SJCRH30 (cell line): ENCODE results near the gene PPP1R1C. TPM values are rescaled to one million over a fixed set of nuclear protein-coding genes. Genes with fewer than 3 reads are reported as not detected.

ENCODE experiments used
- DNase-seq, 2 experiments: peaks; one replicate each; pipeline ENCODE4 v3.0.0-alpha.2; 2015 to 2020
- H3K27ac ChIP-seq: fragments of 250-450 bp; sonication (Bioruptor Pico); 2 replicates; pipeline ENCODE4 v1.5.1; 2020; ENCODE audit warnings: mild to moderate bottlenecking, moderate library complexity
- H3K27me3 ChIP-seq: fragments of 250-450 bp; sonication (Bioruptor Pico); 2 replicates; pipeline ENCODE4 v1.5.1; 2020; ENCODE audit warnings: mild to moderate bottlenecking, moderate library complexity
- H3K36me3 ChIP-seq: fragments of 250-450 bp; sonication (Bioruptor Pico); 2 replicates; pipeline ENCODE4 v1.5.1; 2020; ENCODE audit warnings: mild to moderate bottlenecking, moderate library complexity
- H3K4me1 ChIP-seq: fragments of 250-450 bp; sonication (Bioruptor Pico); 2 replicates; pipeline ENCODE4 v1.5.1; 2020; ENCODE audit warnings: mild to moderate bottlenecking, moderate library complexity
- H3K4me3 ChIP-seq: fragments of 250-450 bp; sonication (Bioruptor Pico); 2 replicates; pipeline ENCODE4 v1.5.1; 2020; ENCODE audit warnings: mild to moderate bottlenecking, moderate library complexity
- H3K9me3 ChIP-seq: fragments of 250-450 bp; sonication (Bioruptor Pico); replicated peaks from 2 replicates; pipeline ENCODE4 v1.5.1; 2020; ENCODE audit warnings: mild to moderate bottlenecking, moderate library complexity
- total RNA-seq: library from RNA; depleted of rRNA; stranded (reverse); fragments of >200 nt; shearing (Covaris generic); gene quantifications from 2 replicates; pipeline ENCODE4 v1.2.3, GENCODE V29; 2014

PPP1R1C gene
- total RNA-seq, 1 experiment from 2014 or later: not detected

DNA sequence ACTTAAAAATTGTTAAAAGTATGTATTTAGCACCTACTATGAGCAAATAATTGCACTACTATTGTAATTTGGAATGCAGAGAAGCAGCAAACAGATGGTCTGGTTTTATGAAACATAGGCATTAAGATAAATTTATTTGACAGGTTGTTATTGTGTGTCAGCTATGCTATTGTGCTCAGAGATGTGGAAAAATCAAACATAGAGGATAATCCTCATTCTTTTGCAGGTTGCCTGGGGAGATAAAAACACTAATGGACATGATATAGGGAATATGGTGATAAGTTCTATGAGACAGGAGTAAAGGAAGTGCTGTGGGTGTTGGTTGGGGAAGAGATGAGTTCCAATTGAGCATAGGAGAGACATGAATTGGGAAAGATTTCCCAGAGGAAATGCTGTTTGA is 71.3 kb downstream of the PPP1R1C start:
- no peaks in the 10 kb centered on the region for H3K27me3 ChIP-seq
- H3K9me3 ChIP-seq: no peaks in the 10 kb centered on the region
- no peak overlapping the region for H3K4me3 ChIP-seq

DNA sequence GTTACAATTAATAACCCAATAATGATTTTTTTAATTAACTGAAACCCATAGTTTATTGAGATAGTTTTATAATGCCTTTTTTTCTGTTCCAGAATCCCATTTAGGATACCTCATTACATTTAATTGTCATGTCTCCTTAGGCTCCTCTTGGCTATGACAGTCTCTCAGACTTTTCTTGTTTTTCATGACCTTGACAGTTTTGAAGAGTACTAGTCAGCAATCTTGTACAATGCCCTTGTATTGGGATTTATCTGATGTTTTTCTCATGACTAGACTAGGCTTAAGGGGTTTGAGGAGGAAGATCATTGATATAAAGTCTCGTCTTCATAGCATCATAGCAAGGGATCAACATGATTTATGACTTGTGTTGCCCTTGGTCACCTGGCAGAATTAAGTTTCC is 72.4 kb downstream of the PPP1R1C start:
- Histone ChIP-seq H3K27ac (no peak overlapping the region), H3K4me1 (no peaks in the 10 kb centered on the region), H3K36me3 (no peaks in the 10 kb centered on the region), H3K4me3 (no peak overlapping the region), H3K9me3 (no peaks in the 10 kb centered on the region), H3K27me3 (no peaks in the 10 kb centered on the region)
- DNase-seq: no peak

More for the DNA sequence above, 71.3 kb downstream of the PPP1R1C start:
- no peak for DNase-seq
- Histone ChIP-seq H3K4me1 (no peaks in the 10 kb centered on the region), H3K27ac (no peak overlapping the region), H3K36me3 (no peaks in the 10 kb centered on the region)

DNA sequence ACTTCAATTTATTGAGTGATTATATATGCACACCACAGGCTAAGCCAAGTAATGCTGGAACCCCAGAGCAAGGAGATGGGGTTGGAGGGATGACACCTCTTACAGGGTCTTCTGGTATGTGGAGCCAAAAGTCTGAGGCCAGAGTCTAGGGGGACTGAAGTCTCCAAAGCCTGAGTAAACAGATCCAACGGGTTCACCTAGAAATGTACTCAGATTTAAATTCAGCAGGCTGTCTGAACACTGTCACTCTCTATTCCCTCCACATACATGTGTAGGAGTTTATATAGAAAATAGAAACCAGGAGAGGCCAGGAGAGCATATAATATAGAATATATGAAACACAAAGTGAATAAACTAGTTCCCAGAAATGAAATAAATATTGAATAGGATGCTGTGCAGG is 76.1 kb downstream of the PPP1R1C start:
- no peak for DNase-seq
- H3K27me3 ChIP-seq: no peaks in the 10 kb centered on the region
- no peaks in the 10 kb centered on the region for H3K9me3 ChIP-seq
- no peak overlapping the region for H3K4me3 ChIP-seq
- H3K4me1 ChIP-seq: peaks cover 3% of the 10 kb centered on the region; the same call in 1 of the 2 replicates
- no peaks in the 10 kb centered on the region for H3K36me3 ChIP-seq
- H3K27ac ChIP-seq: no peak overlapping the region

DNA sequence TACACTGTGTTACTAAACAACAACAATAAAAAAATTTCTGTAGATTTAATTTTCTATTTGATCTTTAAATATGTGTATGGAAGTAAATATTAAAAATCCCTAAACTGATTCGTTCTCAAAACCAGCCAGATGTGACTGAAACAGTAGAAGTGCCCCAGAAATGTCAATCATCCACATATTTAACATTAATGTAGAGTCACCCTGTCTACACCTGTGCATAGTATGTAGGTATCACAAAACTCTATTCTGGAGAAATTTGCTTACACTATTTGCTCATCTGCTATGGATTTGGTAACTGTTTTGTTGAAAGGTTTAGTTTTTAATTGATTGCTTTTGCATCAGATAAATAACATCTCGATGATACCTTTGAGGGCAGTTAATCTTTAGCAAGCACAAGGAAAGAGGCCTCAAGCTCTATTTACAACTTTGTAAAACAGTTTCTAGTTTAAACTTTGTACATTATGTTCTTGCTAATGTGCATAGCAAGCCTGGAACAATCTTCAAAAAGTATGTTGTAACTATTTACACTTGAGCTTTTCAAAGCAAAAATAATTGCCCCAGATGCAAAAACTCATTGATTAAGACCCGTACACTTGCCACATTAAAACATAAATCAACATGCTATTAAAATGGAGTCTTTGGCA is 76.8 kb downstream of the PPP1R1C start:
- no peaks in the 10 kb centered on the region for H3K36me3 ChIP-seq
- H3K27ac ChIP-seq: no peak overlapping the region
- no peaks in the 10 kb centered on the region for H3K27me3 ChIP-seq
- H3K4me3 ChIP-seq: no peak overlapping the region
- DNase-seq: no peak
- no peaks in the 10 kb centered on the region for H3K9me3 ChIP-seq
- peaks cover 5% of the 10 kb centered on the region; the same call in 1 of the 2 replicates for H3K4me1 ChIP-seq

GRCh38 chr2:182064019-182064778 is 78.5 kb downstream of the PPP1R1C start:
- no peak for DNase-seq
- H3K9me3 ChIP-seq: no peaks in the 10 kb centered on the region
- peaks cover 5% of the 10 kb centered on the region; the same call in 1 of the 2 replicates for H3K4me1 ChIP-seq
- H3K36me3 ChIP-seq: no peaks in the 10 kb centered on the region
- no peaks in the 10 kb centered on the region for H3K27me3 ChIP-seq
- no peak overlapping the region for H3K27ac ChIP-seq
- no peak overlapping the region for H3K4me3 ChIP-seq

DNA sequence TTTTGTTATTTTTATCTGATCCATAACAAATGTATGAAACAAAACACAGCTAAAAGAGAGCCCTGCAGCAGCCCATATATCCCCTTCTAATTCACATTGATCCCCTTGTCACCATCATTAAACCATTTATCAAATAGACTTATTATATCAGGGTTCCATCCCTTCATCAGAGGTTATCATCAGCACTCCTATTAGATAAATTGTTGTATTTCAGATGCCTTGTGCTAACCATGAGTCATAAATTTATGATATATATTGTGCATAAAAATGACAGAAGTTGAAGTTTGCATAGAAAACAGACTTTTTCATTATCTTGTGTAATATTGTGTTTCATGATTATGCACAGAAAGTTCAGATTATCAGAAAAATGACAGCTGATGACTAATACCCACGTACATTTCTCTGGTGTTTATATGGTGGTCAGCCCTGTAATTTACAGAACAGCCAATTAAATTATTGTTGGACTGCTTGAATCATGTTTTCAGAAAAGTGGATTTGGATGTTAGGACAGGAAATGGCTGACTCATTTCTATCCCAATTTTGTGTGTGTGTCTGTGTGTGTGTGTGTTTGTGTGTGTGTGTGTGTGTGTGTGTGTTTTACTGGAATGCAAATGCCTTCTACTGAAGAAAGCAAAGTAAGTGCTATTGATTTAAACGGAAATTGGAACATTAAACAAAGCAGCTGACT is 80.9 kb downstream of the PPP1R1C start:
- no peak overlapping the region for H3K27ac ChIP-seq
- DNase-seq: no peak
- H3K4me1 ChIP-seq: peaks cover 5% of the 10 kb centered on the region; the same call in 1 of the 2 replicates
- H3K27me3 ChIP-seq: no peaks in the 10 kb centered on the region
- H3K9me3 ChIP-seq: no peaks in the 10 kb centered on the region
- H3K4me3 ChIP-seq: no peak overlapping the region
- H3K36me3 ChIP-seq: no peaks in the 10 kb centered on the region

GRCh38 chr2:182067393-182067792 is 81.7 kb downstream of the PPP1R1C start:
- no peaks in the 10 kb centered on the region for H3K36me3 ChIP-seq
- no peaks in the 10 kb centered on the region for H3K27me3 ChIP-seq
- DNase-seq: no peak
- peaks cover 5% of the 10 kb centered on the region; the same call in 1 of the 2 replicates for H3K4me1 ChIP-seq
- H3K4me3 ChIP-seq: no peak overlapping the region
- H3K27ac ChIP-seq: no peak overlapping the region
- no peaks in the 10 kb centered on the region for H3K9me3 ChIP-seq

DNA sequence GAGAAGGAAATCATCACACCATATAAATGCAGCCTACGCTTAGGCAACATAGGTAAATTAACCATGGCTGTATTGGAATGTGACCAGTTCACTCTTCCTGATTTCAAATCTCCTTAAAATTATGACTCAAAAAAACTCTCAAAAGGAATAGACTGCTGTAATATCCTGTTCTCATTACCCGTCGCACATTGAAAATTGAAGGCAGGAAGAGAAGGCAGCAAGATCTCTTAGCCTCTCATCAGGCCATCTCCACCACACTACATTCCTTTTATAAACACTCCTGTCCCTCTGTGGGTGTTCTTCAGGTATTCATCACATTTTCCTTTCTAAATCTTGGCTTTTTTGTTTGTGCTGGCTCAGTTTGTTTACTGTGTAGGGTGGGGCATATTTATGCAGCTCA is 83.2 kb downstream of the PPP1R1C start:
- no peak for DNase-seq
- Histone ChIP-seq H3K27ac (no peak overlapping the region), H3K4me1 (peaks cover 5% of the 10 kb centered on the region; the same call in 1 of the 2 replicates), H3K36me3 (no peaks in the 10 kb centered on the region), H3K4me3 (no peak overlapping the region), H3K9me3 (no peaks in the 10 kb centered on the region), H3K27me3 (no peaks in the 10 kb centered on the region)

DNA sequence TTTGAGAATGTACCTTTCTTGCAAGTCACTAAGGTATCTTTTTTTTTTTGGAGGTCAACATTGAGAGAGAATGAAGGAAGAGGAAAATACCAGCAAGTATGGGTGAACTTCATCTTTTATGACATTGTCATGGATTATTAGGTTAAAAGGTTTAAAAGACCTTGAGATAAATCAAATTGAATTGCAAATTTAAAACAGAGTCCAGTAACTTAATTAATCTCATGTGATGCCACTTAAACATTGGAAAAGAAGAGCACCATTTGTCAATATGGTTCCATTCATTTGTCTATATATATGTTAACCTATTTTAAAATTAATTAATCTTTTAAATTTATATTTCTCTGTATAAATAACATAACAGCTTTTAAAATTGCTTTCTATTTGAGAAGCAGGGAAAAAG is 83.8 kb downstream of the PPP1R1C start:
- H3K27ac ChIP-seq: no peak overlapping the region
- H3K27me3 ChIP-seq: no peaks in the 10 kb centered on the region
- H3K4me3 ChIP-seq: no peak overlapping the region
- H3K36me3 ChIP-seq: no peaks in the 10 kb centered on the region
- no peaks in the 10 kb centered on the region for H3K9me3 ChIP-seq
- peaks cover 5% of the 10 kb centered on the region; the same call in 1 of the 2 replicates for H3K4me1 ChIP-seq
- DNase-seq: no peak

- no peaks in the 10 kb centered on the region for H3K9me3 ChIP-seq
- H3K4me1 ChIP-seq: peaks cover 5% of the 10 kb centered on the region; the same call in 1 of the 2 replicates
- H3K27ac ChIP-seq: no peak overlapping the region
- no peak overlapping the region for H3K4me3 ChIP-seq
- H3K27me3 ChIP-seq: no peaks in the 10 kb centered on the region
- no peaks in the 10 kb centered on the region for H3K36me3 ChIP-seq
- DNase-seq: no peak
Observed at GRCh38 chr2:182069908-182070307, 84.3 kb downstream of the PPP1R1C start.

DNA sequence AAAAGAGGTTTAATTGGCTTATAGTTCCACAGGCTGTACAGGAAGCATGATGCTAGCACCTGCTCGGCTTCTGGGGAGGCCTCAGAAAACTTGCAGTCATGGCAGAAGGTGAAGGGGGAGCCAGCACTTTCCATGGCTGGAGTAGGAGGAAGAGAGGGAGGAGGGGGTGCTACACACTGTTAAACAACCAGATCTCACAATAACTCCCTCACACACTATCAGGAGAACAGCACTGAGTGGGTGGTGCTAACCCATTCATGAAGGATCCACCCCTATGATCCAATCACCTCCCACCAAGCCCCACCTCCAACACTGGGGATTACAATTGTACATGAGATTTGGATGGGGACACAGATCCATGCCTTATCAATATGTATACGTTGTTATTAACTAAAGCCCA is 85.1 kb downstream of the PPP1R1C start:
- H3K4me3 ChIP-seq: no peak overlapping the region
- H3K27ac ChIP-seq: no peak overlapping the region
- no peaks in the 10 kb centered on the region for H3K9me3 ChIP-seq
- H3K36me3 ChIP-seq: no peaks in the 10 kb centered on the region
- peaks cover 7% of the 10 kb centered on the region for H3K4me1 ChIP-seq
- DNase-seq: no peak
- no peaks in the 10 kb centered on the region for H3K27me3 ChIP-seq

- Histone ChIP-seq H3K36me3 (no peaks in the 10 kb centered on the region), H3K9me3 (no peaks in the 10 kb centered on the region; the same call in 1 of the 2 replicates), H3K27me3 (no peaks in the 10 kb centered on the region), H3K27ac (no peak overlapping the region), H3K4me1 (peaks cover 11% of the 10 kb centered on the region), H3K4me3 (no peak overlapping the region)
- DNase-seq: no peak
Observed at GRCh38 chr2:182072861-182073260, 87.2 kb downstream of the PPP1R1C start.

- Histone ChIP-seq H3K27me3 (no peaks in the 10 kb centered on the region), H3K27ac (no peak overlapping the region), H3K4me3 (no peak overlapping the region), H3K9me3 (no peaks in the 10 kb centered on the region; the same call in 1 of the 2 replicates), H3K36me3 (no peaks in the 10 kb centered on the region), H3K4me1 (peaks cover 11% of the 10 kb centered on the region)
- no peak for DNase-seq
Observed at GRCh38 chr2:182073613-182074012, 88.0 kb downstream of the PPP1R1C start.

DNA sequence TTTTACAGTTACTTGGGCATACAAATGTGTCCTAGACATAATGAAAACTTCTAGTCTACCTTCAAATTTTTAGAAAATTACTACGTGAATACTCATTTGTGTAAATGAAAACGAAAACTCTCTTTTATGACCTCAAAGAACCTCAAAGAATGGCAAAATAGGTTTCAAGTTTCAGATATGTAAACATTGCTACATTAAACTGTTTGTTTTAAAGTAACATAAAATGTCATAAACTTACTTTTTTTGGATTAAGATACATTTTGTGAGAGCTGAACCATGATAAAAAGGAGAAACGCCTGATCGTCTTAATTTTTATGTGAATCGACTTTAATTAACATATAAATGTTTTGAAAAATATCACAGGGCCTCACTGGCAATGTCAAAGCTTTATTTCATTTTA is 91.4 kb downstream of the PPP1R1C start:
- no peak for DNase-seq
- Histone ChIP-seq H3K4me3 (no peak overlapping the region), H3K4me1 (peaks cover 11% of the 10 kb centered on the region), H3K27me3 (no peaks in the 10 kb centered on the region), H3K27ac (no peak overlapping the region), H3K36me3 (no peaks in the 10 kb centered on the region), H3K9me3 (no peaks in the 10 kb centered on the region; the same call in 1 of the 2 replicates)
